Peyer's patch (tissue), 4 donors: Measurements from ENCODE around the gene UBP1. TPM values are rescaled to one million over a fixed set of nuclear protein-coding genes. Genes with fewer than 3 reads are reported as not detected.

Source experiments
- DNase-seq, 3 donors: peaks; one replicate each; pipeline ENCODE4 v3.0.0-alpha.2; 2017 to 2019
- H3K27ac ChIP-seq, 4 donors: fragments of 200-600 bp; sonication (generic); one replicate each; pipeline ENCODE4 v1.5.1; 2016 to 2019
- H3K27me3 ChIP-seq, 2 donors: fragments of 200-600 bp; sonication (generic); one replicate each; pipeline ENCODE4 v1.5.1; 2019
- H3K36me3 ChIP-seq, 3 donors: fragments of 200-600 bp; sonication (generic); one replicate each; pipeline ENCODE4 v1.5.1; 2016 to 2019
- H3K4me1 ChIP-seq, 4 donors: fragments of 200-600 bp; sonication (generic); one replicate each; pipeline ENCODE4 v1.5.1; 2016 to 2019
- H3K4me3 ChIP-seq, 4 donors: fragments of 200-600 bp; sonication (generic); 1 replicate in 3 of 4; 2 replicates in 1 of 4; pipeline ENCODE4 v1.5.1; 2016 to 2019; ENCODE audit warnings: mild to moderate bottlenecking in 1 of 4
- H3K9me3 ChIP-seq, 4 donors: fragments of 200-600 bp; sonication (generic); one replicate each; pipeline ENCODE4 v1.5.1; 2016 to 2019; ENCODE audit warnings: mild to moderate bottlenecking in 1 of 4
- CTCF ChIP-seq, 6 experiments: fragments of 450-650 bp in 4 of 6; fragments of 200-600 bp in 2 of 6; sonication (generic) in 1 of 6; IDR thresholded peaks; one replicate each; pipeline ENCODE4 v1.5.1; 2017 to 2019; ENCODE audit warnings: antibody characterized with exemption in 6 of 6, mild to moderate bottlenecking in 3 of 6, moderate library complexity in 1 of 6
- POLR2A ChIP-seq, 2 donors: fragments of 450-650 bp; IDR thresholded peaks; one replicate each; pipeline ENCODE4 v1.5.1; 2017; ENCODE audit warnings: antibody characterized with exemption in 2 of 2, mild to moderate bottlenecking in 2 of 2, moderate library complexity in 2 of 2
- total RNA-seq, 4 donors: library from RNA; depleted of rRNA; stranded (reverse); fragments of >200 nt; gene quantifications; one replicate each; pipeline ENCODE4 v1.1.0, GENCODE V29; 2016

The UBP1 gene
- total RNA-seq, 4 donors from 2014 or later, result 61.3 to 192 (median 77.0) TPM

- no peak overlapping the region for H3K27ac ChIP-seq
- H3K27me3 ChIP-seq, result no peaks in the 10 kb centered on the region
- peaks cover 0 to 95% (median 0%) of the 10 kb centered on the region in 3 donors for H3K36me3 ChIP-seq
- no peaks in the 10 kb centered on the region for H3K9me3 ChIP-seq
- TF ChIP-seq POLR2A (IDR thresholded peaks at IDR 0.05), result no peak
- TF ChIP-seq CTCF (IDR thresholded peaks at IDR 0.05), result no peak
- DNase-seq, result no peak
- H3K4me3 ChIP-seq, result no peak overlapping the region
- no peaks in the 10 kb centered on the region for H3K4me1 ChIP-seq
Measured at GRCh38 chr3:33394403-33395054, 45.7 kb downstream of the UBP1 start.

- Histone ChIP-seq H3K4me3 (no peak overlapping the region), H3K36me3 (peaks cover 0 to 92% (median 0%) of the 10 kb centered on the region in 3 donors), H3K4me1 (no peaks in the 10 kb centered on the region), H3K27ac (no peak overlapping the region), H3K9me3 (no peaks in the 10 kb centered on the region), H3K27me3 (no peaks in the 10 kb centered on the region)
- no peak for DNase-seq
- TF ChIP-seq POLR2A (IDR thresholded peaks at IDR 0.05) (no peak), CTCF (IDR thresholded peaks at IDR 0.05) (no peak)
Measured at GRCh38 chr3:33392703-33393125, 47.5 kb downstream of the UBP1 start.

GRCh38 chr3:33392144-33392543, 48.1 kb downstream of the UBP1 start:
- no peaks in the 10 kb centered on the region for H3K4me1 ChIP-seq
- no peak overlapping the region for H3K4me3 ChIP-seq
- peaks cover 0 to 92% (median 0%) of the 10 kb centered on the region in 3 donors for H3K36me3 ChIP-seq
- no peaks in the 10 kb centered on the region for H3K27me3 ChIP-seq
- no peaks in the 10 kb centered on the region for H3K9me3 ChIP-seq
- no peak for DNase-seq
- no peak overlapping the region for H3K27ac ChIP-seq
- no peak for TF ChIP-seq CTCF (IDR thresholded peaks at IDR 0.05)
- TF ChIP-seq POLR2A (IDR thresholded peaks at IDR 0.05), result no peak

- H3K27ac ChIP-seq, result no peak overlapping the region
- H3K27me3 ChIP-seq, result no peaks in the 10 kb centered on the region
- peaks cover 0 to 92% (median 0%) of the 10 kb centered on the region in 3 donors for H3K36me3 ChIP-seq
Measured at GRCh38 chr3:33391255-33391995, 48.8 kb downstream of the UBP1 start.

GRCh38 chr3:33389908-33390307, 50.3 kb downstream of the UBP1 start:
- H3K36me3 ChIP-seq, result peaks cover 0 to 91% (median 0%) of the 10 kb centered on the region in 3 donors
- no peaks in the 10 kb centered on the region for H3K27me3 ChIP-seq
- no peak for TF ChIP-seq CTCF (IDR thresholded peaks at IDR 0.05)
- no peak for TF ChIP-seq POLR2A (IDR thresholded peaks at IDR 0.05)

More at GRCh38 chr3:33391255-33391995, 48.8 kb downstream of the UBP1 start:
- H3K4me1 ChIP-seq, result no peaks in the 10 kb centered on the region
- DNase-seq, result no peak
- TF ChIP-seq CTCF (IDR thresholded peaks at IDR 0.05) (no peak), POLR2A (IDR thresholded peaks at IDR 0.05) (no peak)
- H3K9me3 ChIP-seq, result no peaks in the 10 kb centered on the region
- H3K4me3 ChIP-seq, result no peak overlapping the region

More at GRCh38 chr3:33389908-33390307, 50.3 kb downstream of the UBP1 start:
- no peaks in the 10 kb centered on the region for H3K9me3 ChIP-seq
- no peak overlapping the region for H3K27ac ChIP-seq
- DNase-seq, result no peak
- no peaks in the 10 kb centered on the region for H3K4me1 ChIP-seq
- H3K4me3 ChIP-seq, result no peak overlapping the region
